HG02885 (cell line): ENCODE data around the gene GRM7.

Source experiments
- ATAC-seq: cut with Tn5 transposase; IDR thresholded peaks from one replicate; pipeline ENCODE4 v1.9.1; 2021; ENCODE audit warnings: mild to moderate bottlenecking; ENCODE audit not compliant: unreplicated experiment, poor library complexity

The GRM7 gene

GRCh38 chr3:7381741-7382140 is 520.8 kb downstream of the GRM7 start:
- no peak for ATAC-seq

DNA sequence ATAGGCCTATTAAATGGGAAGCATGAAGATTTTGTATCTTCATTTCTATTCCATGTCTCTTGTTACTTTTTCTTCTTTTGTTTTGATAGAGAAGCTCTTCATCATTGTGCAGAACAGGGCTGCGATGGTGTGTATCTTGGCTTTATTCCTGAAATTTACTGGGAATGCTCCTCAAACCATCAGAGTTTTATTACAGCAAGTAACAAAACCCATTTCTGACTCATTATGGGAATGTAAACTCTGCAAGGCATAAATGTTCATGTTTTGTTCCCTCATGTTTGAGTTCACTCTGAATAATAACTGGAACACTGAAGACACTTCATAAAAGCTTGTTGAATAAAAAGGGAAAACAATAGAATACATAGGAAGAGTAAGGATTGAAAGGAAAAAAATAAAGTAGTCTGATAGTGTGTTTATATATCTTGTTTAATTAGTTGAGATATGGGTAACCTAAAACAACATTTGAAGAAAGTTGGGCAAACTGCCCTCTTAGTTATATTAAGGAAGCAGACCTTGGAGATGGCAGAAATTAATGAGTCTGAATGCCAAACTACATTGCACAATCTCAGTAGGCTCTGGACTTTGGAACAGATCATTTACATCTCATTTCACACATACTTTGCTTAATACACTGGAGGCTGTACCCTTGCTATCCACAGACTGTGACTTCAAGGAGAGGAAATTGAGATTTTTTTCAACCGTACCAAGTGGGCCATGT is 521.5 kb downstream of the GRM7 start:
- no peak for ATAC-seq

DNA sequence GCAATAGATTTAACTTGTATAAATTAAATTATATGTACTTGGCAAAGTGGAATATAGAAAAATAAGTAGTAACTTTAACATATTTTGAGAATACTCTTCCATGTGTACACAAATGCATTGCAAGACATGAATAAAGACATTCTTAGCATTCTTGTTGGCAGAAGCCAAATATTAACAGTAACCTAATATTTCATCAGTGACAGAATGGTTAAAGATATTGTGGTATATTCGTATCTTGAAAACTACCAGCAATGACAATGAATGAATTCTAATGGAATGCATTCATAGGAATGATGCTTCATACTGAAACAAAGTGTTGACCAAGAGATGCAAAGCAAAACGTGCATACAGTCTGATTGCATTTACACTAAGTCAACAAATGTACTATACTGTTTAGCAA is 524.7 kb downstream of the GRM7 start:
- ATAC-seq, result no peak

DNA sequence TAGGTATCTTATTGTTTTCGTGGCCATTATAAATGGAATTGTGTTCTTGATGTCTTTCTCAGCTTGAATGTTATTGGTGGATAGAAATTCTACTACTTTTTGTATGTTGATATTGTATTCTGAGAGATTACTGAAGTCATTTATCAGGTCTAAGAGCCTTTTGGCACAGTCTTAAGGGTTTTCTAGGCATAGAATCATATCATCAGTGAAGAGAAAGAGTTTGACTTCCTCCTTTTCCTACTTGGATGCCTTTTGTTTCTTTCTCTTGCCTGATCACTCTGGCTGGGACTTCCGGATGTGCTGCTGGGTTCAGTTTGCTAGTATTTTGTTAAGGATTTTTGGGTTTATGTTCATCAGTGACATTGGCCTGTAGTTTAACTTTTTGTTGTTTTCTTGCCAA is 527.1 kb downstream of the GRM7 start:
- no peak for ATAC-seq

DNA sequence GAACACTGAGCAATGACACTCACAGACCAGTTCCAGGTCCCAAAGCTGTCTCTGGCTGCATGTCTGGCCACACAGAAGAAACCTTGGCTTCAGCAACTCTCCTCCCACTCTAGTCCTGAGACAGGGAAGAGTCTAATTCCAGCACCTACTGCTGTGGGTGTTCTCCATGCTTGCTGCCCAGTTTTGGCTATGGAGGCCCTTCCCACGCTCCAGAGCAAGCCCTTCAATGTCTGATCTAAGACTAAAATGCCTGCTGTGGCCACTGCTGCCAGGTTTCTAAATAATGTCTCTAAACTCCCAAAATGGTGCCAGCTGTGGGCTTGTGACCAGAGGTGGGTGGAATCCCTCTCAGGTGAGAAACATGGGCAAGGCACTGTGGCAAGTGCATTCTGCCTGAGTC is 531.3 kb downstream of the GRM7 start:
- ATAC-seq, result no peak

GRCh38 chr3:7393944-7394605 is 533.2 kb downstream of the GRM7 start:
- no peak for ATAC-seq

DNA sequence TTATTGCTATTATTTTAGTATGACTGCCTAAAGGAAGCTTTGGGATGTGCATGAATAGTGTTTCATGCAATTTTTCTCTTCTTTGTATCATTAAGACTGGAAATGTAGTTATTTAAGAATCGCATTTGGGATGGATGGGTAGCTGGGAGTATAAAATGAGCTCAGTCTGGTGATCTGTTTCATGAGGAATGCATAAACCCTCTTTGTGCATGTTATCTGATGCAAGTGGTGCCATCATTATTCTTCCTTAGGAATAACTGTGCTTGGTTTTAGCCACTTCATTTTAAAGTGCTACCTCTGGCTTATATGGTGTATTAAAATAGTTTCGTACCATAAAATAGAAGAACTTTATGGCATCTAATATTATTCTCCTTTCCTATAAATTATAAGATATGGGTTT is 535.6 kb downstream of the GRM7 start:
- no peak for ATAC-seq

DNA sequence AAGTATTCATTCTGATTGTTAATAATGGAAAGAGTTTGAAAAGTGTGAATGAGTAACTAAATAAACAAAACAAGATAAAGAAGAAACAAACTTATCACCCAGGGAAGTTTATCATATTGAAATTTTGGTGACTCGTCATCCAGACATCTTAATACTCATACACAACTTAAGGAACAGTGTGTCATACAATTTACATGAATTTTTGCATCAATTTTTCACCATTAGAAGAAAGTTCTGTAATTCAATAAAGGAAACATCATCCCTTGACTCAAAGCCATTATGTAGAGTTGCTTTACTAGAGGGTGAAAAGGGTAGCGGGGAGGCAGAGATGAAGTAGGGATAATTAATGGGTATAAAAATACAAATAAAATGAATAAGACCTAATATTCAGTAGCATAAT is 536.2 kb downstream of the GRM7 start:
- no peak for ATAC-seq

- no peak for ATAC-seq
These were observed 539.4 kb downstream of the GRM7 start for GRCh38 chr3:7400360-7400759.

- ATAC-seq, result no peak
These were observed 540.5 kb downstream of the GRM7 start for GRCh38 chr3:7401418-7401817.

GRCh38 chr3:7407107-7407506 is 546.2 kb downstream of the GRM7 start:
- ATAC-seq, result no peak

GRCh38 chr3:7410782-7411181 is 549.9 kb downstream of the GRM7 start:
- no peak for ATAC-seq

GRCh38 chr3:7421065-7421464 is 560.1 kb downstream of the GRM7 start:
- ATAC-seq, result no peak

- no peak for ATAC-seq
These were observed 562.1 kb downstream of the GRM7 start for GRCh38 chr3:7423036-7423435.

DNA sequence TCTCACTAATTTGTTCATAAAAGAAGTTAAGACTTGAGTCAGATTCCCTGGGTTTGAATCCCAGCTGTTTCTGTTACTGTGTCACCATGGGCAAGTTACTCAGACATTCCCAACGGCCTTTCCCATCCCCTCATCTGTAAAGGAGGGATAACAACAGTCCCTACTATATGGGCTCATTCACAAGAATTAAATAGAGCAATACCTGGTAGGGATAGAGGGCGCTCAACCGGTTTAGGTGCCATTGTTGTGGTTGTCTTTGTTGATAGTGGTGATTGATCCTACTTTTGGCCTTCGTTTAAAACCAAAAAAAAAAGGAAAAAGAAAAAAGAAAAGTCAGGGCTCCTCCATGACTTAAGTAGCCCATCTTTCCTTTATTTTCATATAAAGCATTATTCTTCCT is 563.1 kb downstream of the GRM7 start:
- no peak for ATAC-seq

- ATAC-seq, result no peak
These were observed 567.3 kb downstream of the GRM7 start for GRCh38 chr3:7428206-7428718.

- no peak for ATAC-seq
These were observed 571.7 kb downstream of the GRM7 start for GRCh38 chr3:7432610-7433009.

DNA sequence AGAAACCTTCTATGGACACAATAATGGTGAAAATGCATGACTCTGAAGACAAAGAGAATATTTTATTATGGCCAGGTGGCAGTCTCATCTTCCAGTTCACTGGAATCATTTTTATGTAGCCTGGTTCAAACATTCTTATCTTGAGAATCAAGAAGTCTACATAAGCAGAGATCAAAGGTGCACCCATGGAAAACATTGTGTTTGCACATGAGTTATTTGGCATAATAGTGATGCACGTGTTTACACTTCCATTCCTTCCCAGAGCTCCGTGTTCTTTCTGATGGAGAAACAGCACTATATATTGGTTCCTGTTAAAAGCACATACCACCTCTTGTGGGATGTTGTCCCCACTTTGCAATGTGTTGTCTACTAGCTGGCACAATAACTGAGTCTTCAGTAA is 572.2 kb downstream of the GRM7 start:
- no peak for ATAC-seq

DNA sequence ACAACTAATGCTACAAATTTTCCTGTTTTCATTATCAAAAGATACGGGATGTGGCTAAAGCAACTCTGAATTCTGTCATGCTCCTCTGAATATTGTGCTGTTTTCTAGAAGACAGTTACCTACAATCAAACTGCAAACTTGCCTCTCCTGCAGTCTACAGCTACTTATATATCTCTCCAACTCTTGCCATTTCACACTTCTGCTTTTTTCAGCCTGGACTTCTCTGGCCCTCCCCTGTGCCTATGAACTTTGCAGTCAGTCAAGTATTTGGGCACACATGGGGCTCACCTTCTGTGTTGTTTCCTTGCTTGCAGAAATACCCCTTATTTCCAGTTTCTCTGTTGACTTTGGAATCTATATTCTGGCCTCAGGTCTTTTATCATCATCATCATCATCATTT is 575.6 kb downstream of the GRM7 start:
- ATAC-seq, result no peak

GRCh38 chr3:7437231-7437630 is 576.3 kb downstream of the GRM7 start:
- ATAC-seq, result no peak

DNA sequence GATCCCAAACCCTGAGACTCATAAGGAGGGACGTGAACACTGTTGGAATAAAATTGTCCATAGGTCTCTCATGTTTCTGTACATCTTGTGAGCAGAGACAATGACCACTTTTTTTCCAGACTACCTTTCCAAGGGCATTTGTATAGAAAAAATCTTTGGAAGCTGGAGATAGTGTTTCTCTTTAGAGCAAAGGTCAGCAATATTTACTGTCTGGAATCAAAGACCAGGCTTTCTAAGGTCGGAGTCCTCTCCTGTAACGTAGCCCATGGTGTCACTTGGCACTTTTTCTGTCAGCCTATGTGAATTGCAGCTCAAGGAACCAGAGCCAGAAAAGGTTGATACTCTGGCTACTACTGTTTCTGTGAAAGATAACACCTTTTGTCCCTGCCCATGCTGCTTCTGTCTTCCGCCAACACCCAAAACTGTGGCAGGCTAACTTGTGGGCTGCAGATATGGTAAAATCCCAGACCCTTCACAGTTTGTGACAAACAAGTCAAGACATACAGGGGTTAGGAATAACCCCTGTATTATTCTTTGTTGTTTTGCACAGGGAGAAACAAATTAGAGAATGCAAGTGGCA is 578.3 kb downstream of the GRM7 start:
- ATAC-seq, result no peak

DNA sequence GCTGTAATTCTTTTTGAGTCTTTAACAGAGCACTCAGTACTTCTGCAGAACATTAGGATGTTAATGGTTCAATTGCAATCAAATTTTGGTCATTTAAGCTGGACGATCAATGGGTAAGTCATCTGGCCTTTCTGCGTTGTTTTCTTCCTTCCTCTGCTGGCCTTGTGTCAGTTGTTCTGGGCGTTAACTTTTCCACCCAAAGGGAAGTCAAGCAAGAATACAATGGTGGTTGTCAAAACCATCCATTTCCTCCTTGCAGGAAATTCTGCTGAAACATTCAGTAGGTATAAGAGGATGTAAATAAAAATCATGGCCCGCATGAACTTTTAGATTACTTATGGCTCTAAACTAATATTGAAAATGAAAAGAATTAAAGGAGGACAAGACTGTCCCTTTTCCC is 584.0 kb downstream of the GRM7 start:
- ATAC-seq, result no peak
